ENCODE data around the gene MTPN.

MTPN gene, protein sequence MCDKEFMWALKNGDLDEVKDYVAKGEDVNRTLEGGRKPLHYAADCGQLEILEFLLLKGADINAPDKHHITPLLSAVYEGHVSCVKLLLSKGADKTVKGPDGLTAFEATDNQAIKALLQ

DNA sequence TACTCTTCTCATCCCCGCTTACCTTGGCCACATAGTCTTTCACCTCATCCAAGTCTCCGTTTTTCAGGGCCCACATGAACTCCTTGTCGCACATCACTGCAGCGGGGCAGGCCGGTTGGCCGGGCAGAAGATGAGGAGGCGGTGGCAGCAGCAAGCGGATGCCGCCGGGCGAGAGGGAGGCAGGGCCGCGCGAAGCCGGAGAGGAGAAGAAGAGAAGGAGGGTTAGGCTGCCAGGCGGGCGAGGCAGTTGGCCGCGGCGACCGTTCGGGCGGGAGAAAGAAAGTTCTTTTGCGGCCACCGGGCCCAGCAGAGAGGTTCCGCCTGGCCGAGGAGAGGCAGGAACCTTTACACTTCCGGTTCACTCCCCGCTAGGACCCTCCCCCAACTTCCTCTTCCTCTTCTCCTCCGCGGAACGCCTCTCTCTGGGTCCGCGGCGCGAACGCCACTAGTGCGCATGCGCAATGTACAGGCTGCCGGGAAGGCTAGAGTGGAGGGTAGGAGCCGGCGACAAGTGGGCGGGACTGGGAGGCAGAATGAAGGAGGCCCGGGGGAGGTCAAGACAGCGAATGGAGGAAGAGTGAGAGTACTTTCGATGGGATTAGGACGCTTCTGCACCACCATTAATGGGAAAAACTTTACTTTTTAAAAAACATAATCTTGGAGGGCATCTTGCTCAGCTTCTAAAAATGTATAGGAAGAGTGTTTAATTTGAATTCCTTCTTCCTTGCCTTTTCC, at the start of gene MTPN:
Gene MTPN, minus strand, starts transcription at position 353 of the 735 bp plus-strand sequence. Its CDS starts 259 bp downstream, at position 94.
- peak; percentile 99 for FAIRE-seq

DNA sequence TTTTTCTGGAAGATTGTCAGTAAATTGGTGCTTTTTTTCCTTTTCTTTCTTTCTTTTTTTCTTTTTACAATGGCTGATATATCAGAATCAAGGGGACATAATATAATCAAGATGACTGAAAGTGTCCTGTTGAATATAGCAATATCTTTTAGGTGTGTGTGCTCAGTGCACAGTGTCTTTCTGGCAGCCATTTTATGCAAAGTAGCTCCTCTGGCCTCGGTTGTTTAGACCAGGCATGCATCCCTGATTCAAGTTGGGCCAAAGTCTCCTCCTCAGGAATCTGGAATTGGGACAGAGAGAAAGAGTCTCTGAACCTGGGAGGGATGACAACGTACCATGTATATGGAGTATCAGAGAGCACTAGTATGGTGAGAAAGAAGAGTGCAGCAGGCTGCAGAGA, 49.0 kb upstream of the MTPN start:
- FAIRE-seq, result no peak

DNA sequence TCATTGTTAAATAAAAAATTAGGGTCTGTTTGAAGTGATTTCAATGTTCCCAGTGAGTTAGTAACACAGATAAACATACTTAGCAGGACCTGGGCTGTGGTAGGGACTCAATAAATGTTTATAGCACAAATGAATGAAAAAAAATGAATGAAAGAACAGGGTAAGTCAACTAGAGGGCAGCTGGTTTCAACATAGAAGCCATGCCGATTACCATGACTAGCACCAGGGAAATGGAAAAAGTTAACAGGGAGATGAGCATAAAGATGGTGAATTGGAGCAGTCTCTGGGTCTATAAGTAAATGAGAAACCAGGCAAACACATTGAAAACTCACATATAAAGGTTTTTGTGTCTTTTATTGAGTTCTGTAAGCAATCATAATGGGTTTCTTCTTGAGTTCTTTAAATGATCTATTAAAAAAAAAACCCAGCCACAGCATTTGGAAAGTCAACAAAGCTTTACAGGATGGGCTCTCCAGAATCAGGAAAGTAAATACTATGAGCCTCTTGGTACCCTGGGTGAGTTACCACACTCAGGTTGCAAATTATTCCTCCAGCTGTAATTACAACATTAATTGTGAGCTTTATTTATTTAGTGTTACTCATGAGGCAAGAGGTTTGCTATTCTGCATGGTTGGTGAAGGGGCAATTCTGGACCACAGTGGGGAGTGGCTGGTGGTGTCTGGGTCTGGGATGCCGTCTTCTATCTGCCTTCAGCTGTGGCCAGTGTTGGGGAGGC, 46.1 kb upstream of the MTPN start:
- no peak for FAIRE-seq

DNA sequence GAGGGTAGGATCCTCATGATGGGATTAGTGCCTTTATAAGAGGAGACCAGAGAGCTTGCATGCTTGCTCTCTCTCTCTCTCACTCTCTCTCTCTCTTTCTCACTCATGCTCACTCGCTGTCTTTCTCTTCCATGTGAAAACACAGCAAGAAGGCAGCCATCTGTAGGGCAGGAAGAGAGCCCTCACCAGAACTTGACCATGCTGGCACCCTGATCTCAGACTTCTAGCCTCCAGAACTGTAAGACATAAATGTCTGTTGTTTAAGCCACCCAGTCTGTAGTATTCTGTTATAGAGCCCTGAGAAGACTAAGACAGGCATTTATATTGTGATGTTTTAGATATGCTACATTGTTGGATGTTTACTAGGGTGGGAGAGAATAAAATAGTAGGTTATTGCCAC, 43.4 kb upstream of the MTPN start:
- FAIRE-seq, result no peak

DNA sequence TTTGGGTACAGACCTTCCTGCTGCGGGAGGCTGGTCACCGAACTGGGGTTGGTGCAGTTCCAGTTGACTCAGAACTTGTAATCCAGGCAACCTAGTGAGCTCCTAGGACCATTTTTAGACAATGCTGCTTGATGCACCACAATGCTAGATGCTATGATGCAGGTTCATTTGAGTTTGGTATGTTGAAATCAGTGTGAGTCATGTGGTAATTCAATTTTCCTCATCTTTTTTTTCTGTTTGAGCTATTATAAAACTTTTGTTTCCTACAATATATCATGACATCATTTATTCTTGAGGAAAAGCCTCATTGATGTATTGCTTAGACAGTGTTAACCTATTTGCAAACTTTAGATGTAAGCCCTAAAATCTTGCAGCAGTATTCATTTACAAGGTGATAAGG, 40.9 kb upstream of the MTPN start:
- FAIRE-seq, result no peak

DNA sequence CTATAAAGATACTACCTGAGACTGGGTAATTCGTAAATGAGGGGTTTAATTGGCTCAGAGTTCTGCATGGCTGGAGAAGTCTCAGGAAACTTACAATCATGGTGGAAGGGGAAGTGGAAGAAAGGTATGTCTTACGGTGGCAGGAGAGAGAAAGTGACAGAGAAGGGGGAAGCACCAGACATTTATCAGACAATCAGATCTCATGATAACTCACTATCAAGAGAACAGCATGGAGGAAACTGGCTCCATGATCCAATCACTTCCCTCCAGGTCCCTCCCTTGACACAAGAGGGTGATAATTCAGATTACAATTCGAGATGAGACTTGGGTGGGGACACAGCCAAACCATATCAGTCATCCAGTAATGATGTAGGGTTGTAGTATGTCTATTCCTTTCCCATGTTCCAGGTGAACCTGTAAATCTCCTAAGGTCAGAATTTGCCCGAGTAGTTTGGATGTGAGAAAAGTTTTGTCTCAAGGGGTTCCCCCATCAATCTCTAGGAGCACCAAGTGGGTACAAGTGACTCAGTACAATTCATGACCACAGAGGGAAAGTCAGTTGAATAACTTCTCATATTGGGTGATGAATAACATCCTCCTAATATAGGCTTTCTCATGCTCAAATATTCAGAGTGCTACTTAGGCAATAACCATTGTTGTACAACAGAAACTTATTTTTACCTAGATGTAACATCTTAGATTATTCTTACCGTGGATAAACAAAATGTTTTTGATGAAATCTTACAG, 39.7 kb upstream of the MTPN start:
- FAIRE-seq, result no peak

DNA sequence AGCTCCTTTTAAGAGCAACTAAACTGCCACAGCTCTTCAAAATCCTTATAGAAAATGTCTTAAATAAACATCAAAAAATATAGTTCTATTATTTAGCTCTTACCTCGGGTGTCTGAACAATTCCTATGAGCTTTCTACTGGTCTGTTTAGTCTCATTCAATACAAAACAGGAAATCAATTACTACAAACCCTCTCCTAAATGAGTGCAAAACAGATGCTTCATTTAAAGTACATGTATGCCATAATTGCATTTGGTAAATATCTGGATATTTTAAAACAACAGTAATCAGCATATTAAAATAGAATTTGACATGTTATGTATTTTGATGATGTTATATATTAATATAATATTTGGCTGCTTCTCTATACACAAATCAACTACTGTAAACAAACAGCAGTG, 38.5 kb upstream of the MTPN start:
- FAIRE-seq, result peak; percentile 30

DNA sequence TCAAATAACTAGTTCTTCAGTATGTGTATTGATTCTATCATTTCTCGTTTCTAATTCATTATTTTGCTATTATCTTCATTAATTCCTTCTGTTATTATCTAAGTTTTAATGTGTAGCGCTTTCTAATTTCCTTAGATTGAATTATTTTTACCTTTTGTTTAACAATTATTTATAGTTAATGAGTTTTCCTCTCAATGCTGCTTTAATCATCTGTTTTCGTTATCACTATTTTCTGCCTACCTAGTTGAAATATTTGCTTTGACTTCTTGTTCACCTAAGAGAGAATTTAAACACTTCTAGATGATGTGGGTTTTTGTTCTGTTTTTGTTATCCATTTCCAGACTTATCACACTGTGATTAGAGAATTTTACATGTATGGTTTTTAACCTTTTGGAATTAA, 37.5 kb upstream of the MTPN start:
- no peak for FAIRE-seq

DNA sequence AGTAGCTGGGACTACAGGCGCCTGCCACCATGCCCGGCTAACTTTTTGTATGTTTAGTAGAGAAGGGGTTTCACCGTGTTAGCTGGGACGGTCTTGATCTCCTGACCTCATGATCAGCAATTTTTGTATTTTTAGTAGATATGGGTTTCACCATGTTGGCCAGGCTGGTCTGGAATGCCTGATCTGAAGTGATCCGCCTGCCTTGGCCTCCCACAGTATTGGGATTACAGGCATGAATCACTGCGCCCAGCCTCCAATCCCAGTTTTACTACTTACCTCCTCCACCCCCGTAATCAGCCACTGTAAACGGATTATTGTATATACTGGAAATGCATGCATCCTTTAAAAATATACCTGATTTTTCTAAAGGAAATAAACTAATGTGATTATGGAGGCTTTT, 35.1 kb upstream of the MTPN start:
- no peak for FAIRE-seq

DNA sequence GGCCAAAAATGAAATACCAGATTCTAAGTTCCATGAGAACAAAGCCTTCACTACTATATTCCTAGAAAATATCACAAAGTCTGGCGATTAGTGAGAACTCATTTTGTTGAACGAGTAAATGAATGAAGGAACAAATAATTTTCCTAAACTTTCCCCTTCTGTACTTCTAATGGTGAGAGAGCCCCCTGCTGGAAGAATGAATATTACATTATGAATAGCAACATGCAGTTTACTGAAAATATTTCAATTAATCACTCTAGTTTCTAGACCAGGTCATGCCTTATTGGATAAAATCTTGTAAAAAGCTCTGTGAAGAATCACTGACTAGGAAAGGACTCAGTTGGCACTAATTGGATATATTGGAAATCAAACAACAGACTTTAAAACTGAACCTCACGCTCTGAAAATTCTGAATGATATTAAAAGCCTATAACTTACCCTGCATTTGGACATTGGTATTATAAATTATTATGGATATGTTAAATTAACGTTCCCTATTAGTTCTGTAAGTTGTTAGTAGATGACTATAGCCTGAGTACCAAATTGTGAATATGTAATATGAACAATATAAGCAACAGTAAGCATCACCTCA, 32.4 kb upstream of the MTPN start:
- FAIRE-seq, result peak; percentile 96

DNA sequence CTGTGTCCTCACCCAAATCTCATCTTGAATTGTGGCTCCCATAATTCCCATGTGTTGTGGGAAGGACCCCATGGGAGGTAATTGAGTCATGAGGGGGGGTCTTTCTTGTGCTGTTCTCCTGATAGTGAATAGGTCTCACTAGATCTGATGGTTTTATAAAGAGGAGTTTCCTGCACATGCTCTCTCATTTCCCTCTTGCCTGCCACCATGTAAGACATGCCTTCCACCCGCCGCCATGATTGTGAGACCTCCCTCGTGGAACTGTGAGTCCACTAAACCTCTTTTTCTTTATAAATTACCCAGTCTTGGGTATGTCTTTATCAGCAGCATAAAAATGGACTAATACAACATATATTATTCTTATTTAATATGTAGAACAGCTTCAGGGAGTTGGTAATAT, 29.0 kb upstream of the MTPN start:
- no peak for FAIRE-seq

DNA sequence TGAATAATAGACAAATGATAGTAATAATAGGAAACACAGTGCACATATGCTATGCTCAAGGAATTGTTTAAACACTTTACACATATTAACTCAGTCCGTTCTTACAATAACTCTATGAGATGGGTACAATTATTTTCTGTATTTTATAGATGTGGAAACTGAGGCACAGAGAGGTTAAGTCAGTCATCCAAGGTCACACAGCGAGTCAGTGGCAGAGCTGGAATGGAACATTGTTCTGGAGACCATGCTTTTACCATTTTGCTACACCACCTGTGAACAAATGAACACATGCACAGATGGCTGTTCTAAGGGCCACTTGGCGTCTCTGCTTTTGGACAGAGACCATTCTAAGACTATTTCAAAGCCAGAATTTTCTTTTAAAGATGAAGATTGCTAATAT, 26.9 kb upstream of the MTPN start:
- FAIRE-seq, result no peak

DNA sequence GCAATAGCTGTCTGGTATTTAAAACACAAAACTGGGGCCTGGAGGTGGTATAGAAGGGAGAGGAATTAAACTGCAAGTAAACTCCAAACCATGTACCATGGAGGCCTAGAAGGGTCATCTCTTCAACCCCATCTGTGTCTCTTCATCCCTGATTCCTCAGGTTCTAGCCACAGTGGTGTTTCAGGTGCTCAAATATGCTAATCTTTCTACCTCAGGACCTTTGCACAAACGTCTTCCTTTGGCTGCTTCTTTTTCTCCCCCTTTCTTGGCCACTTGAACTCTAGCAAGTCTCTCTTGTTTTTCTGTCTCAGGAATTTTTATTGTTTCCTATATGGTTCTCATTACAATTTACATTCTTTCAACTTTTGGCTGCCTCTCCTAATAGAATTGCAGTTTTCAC, 25.6 kb upstream of the MTPN start:
- FAIRE-seq, result no peak

DNA sequence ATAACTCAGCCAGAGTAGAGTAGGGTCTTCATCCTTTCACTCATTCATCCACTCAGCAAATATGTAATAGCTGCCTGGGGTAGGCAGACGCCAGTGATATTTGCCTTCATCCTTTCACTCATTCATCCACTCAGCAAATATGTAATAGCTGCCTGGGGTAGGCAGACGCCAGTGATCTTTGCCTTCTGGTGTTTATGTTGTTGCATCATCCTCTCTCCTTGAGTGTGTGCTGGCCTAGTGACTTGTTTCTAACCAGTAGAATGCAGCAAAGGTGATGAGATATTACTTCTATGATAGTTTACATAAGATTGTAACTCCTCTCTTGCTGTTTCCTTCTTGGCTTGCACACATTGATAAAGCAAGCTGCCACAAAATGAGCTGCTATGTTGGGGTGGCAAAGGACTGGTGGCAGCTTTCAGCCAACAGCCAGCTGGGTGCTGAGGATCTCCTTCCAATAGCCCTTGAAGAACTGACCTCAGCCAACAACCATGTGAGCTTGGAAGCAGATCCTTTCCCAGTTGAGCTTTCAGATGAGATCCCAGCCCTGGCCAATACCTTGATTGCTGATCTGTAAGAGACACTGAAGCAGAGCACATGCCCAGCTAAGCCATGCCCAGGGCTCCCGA, 23.2 kb upstream of the MTPN start:
- FAIRE-seq, result no peak

DNA sequence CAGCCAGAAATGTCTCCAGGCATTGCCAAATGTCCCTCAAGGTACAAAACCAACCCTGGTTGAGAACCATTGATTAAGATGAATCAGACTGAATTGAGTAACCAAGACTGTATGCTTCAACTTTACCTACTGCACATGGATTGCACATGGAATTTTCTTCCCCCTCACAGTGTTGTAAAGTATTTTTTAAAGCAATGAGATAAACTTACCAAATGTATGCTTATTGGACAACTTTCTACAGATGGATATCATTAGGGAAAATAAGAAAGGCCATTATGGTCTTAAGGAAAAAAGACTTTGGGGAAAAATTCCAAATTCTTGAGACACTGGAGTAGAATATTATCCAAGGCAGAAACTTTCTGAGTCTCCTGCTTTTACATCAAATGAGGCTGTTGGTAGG, 20.9 kb upstream of the MTPN start:
- FAIRE-seq, result no peak

DNA sequence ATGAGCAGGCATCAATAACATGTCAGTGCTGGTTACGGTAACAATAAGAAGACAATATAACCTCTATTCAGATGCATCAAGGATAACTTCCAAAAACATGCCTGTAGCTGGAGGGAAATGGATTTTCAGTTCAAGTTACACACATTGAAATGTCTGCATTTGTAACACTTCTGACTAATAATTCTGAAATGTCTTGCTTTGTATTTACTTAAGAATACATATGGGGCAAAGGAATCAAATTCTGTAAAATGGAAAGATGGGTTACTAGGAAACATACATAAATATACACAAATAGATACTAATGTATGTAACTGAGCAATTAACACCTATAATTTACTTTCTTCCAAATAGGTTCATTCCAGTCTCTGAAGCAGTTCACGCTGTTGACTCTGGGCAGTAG, 18.6 kb upstream of the MTPN start:
- FAIRE-seq, result no peak

DNA sequence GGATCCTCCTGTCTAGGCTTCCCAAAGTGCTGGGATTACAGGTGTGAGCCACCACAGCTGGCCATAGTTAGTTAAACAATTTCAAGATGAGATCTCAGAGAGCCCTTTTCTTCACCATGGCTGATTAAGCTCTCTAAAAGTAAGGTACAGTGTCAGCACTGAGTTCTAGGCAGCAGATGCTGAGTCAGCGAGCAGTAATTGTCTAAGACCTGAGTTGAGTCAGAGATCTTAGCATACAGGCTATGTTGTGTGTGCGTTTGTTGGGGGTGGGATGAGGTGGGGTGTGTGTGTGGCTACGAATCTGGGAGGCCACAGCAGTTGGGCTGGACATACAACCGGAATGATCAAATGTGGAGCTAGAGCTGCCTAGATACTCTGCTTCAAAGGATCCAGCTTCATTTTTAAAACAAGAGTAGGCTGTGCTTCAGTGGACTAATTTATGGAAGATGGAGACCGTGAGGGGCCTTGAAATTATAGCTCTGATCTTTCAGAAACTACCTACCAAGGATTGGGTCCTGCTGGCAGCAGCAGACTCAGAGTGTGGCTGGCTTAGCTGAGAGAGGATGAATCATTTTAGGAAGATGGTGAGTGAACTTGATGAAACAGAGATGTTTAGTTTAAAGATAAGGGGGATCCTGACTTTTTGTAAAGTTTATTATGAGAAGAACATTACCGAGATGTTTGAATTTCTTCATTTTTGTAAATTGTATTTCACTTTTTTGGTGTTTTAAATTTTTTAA, 17.5 kb upstream of the MTPN start:
- FAIRE-seq, result peak; percentile 43

DNA sequence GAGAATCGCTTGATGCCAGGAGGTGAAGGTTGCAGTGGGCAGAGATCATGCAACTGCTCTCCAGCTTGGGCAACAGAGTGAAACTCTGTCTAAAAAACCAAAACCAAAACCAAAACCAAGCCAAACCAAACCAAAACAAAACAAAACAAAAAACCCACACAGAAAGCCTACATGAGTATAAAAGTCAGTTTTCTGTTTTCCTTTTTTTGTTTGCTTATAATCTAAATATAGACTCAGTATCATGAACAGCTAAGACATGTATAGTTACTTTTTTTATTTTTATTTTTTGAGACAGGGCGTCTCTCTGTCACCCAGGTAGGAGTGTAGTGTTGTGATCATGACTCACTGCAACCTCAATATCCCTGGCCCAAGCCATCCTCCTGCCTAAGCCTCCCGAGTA, 16.8 kb upstream of the MTPN start:
- FAIRE-seq, result no peak

DNA sequence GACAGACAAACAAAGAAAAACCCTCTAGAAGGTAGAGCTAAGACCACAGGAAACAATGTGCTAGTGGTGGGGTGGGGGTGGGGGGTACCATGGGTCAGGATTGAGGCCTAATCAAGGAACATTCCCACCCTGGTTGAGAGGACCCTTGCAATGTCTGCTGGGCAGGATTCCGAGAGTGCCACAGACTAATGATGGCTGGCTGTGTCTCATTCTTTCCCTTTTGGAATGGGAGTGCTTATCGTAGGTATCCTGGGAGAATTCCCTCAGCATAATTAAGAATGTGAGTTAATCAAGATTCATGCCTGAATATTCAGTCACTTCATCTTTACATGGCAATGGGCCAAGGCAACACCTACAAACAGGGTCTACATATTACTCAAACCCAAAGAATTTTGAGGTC, 14.7 kb upstream of the MTPN start:
- no peak for FAIRE-seq

DNA sequence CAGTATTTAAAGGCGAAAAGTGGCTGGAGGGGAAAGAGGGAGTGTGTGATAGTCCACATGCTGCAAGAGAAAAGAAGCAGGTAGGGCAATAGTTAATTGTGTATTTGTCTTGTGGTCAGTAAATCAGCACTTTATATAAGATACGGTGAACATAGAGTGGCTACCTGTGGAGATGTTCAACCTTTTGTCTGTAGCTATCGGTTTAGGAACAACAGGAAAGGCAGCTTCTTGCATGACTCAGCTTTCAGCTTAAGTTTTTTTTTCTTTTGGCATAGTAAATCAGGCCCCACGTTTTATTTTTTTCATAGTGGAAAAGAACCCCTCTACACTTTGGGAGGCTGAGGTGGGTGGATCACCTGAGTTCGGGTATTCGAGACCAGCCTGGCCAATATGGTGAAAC, 14.2 kb upstream of the MTPN start:
- FAIRE-seq, result no peak

DNA sequence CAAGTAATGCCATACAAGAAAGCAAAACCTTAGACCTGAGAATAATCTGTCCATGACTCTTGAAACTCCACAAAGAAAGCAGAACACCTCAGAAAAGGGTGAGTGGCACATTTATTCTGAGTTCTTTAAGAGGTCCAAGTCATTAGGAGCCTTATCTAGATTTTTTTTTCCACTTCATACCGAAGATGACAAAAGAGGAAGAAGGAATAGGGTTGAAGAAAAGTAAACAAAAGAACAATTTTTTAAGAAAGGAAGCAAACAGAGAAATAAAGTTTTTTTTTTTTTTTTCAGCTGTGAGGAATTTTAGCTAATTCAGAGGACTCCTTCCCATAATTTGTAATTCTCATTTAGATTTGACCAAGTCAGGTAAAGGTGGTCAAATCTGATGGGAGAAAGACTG, 13.1 kb upstream of the MTPN start:
- FAIRE-seq, result no peak

All from A204.1 (cell line).